Skin epidermis (tissue), 12 donors: Measurements from ENCODE around the gene ESD.

ENCODE experiments used
- H3K27ac ChIP-seq, 21 experiments: fragments of 200-600 bp; sonication (generic) in 11 of 21; one replicate each; pipeline ENCODE4 v1.5.0; 2020; ENCODE audit warnings: mild to moderate bottlenecking in 3 of 21, inconsistent platforms in 2 of 21, moderate library complexity in 2 of 21
- H3K4me3 ChIP-seq, 7 experiments: fragments of 200-600 bp; sonication (generic) in 2 of 7; one replicate each; pipeline ENCODE4 v1.5.0; 2020; ENCODE audit warnings: inconsistent platforms in 2 of 7, mild to moderate bottlenecking in 2 of 7, moderate library complexity in 1 of 7

The ESD gene

DNA sequence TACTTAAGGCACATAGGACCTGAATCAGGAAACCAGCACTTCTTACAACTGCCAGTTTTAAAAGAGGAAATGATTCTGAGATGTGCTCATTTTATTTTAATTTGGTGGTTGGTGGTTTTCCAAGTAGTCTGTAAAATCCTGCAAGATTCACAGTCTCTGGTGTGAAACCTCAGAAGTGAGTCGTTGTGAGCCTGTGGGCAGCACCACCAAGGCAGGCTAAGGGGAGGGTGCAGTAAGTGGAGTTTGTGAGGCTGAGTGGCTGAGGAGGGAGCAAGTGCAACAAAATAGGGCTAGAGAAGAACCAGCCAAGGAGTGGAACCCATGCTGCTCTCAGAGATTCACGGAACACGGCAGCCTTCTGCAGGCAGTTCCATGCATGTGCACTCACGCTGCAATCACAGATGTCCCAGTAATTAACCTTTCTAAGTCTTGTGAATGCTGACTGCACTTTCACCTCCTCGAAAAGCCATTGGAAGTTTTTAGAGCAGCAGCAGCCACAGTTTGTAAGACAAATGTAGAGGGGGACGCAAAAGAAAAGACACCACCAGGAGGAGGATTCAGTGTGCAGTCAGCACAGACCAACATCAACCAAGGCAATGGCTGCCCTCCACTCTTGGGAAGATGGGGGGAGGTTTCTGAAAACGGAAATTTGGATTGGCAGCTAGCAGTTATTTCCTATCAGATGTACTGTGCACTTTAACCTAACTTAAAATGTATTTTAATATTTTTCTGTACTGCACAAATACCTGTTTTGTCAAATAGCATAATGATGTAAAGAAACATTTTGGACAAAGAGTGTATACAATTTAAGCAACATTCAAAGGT lies 44.9 kb downstream of the ESD start:
- Histone ChIP-seq H3K4me3 (no peak overlapping the region), H3K27ac (peak overlapping the region in 1 of 21 experiments; percentile 56)

- no peak overlapping the region for H3K4me3 ChIP-seq
- H3K27ac ChIP-seq, result no peak overlapping the region
Observed at GRCh38 chr13:46749951-46750350, 47.0 kb downstream of the ESD start.

DNA sequence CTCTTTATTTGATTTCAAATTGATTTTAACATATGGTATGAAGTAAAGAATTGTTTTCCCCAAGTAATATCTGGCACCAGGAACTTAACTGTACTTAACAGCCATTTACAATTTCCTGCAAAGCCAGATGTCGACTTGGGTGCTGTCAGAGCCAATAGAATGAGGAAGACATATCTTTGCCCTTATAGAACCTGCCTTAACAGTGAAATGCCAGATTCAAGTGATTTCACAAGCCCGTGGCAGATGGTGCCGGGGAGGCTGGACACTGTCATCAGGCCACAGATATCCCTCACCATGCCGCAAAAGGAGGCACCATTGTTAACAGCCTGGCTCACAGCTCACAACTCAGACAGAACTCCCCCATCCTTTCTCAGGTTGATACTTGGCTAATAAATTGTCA lies 48.7 kb downstream of the ESD start:
- Histone ChIP-seq H3K4me3 (no peak overlapping the region), H3K27ac (no peak overlapping the region)

DNA sequence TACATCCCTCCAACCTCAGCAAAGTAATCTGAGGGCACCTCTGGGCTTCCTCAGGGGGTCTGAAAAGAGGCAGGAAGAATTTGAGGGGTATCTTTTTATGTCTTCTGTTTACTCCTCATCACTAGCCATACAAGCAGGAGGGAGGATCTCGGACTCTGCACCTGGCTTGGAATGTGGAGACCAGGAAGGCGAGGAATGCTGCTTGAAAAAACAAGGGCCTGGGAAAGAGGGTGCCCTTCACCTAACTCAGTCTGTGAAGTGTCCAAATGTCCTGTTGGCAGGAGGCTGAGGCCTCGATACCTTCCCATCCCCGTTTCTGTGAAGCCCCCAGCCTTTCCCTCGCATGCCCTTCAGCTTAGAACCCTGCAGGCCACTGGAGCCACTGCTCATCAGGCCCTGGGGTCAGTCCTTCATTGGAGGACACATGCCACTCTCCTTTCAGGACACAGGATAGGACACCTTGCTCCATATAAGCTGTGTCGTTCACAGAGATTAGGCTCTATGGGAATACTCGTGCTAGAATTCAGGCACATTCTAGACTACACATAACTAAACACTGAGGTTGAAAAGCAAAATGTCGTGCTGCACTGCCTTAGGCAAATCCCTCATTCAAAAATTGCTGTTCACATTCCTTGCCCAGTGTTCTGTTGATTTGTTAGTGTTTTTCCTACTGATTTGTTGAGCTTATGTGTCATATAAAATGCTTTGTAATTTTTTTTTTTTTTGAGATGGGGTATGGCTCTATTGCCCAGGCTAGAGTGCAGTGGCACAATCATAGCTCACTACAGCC lies 49.7 kb downstream of the ESD start:
- H3K4me3 ChIP-seq, result no peak overlapping the region
- no peak overlapping the region for H3K27ac ChIP-seq

GRCh38 chr13:46745706-46746105 lies 51.3 kb downstream of the ESD start:
- no peak overlapping the region for H3K4me3 ChIP-seq
- H3K27ac ChIP-seq, result no peak overlapping the region

DNA sequence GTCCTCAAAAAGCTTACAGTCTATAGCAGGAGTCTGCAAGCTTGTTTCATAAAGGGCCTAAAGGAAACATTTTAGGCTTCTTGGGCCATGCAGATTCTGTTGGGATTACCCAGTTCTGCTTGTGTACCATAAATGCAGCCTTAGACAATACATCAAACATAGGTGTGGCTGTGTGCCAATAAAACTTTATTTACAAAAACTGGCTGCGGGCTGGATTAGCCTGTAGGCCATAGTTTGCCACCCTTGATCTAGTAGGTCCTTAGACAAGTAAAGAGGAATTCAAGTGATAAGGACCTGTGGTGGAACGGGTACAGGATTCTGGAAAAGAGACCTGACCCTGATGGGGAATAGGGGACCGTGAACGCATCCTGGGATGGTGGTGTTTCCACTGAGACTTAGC lies 51.9 kb downstream of the ESD start:
- H3K4me3 ChIP-seq, result no peak overlapping the region
- H3K27ac ChIP-seq, result no peak overlapping the region

- H3K4me3 ChIP-seq, result no peak overlapping the region
Observed at GRCh38 chr13:46743191-46743590, 53.8 kb downstream of the ESD start.

DNA sequence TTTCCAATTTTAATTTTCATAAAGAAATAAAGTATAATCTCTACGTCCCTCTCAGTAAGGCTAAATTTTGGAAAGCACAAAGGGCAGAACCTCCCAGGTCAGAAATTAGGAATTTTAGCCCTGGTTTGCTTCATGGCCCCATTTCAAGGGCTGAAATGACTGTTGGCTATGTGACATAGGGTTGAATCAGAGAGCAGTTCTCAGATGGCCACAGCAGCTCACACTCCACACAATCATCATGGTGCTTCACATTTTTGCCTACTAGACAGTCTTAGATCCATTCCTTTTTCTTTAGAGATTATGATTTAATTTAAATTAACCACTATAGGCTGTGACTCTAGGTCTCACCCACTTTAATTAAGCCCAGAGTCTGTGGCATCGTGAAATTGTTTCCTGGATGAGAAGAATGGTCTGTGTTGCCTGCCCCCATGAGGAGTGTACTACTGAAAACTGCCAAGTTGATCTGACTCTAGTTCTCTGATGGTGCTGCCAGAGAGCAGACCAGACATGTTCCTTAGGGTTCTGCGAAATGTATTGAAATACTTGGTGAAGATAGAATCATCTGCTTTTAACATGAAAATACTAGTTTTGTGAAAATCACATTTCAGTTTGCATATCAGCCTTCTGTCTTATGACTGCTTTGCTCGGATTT lies 57.4 kb downstream of the ESD start:
- no peak overlapping the region for H3K27ac ChIP-seq
- no peak overlapping the region for H3K4me3 ChIP-seq

More at GRCh38 chr13:46743191-46743590, 53.8 kb downstream of the ESD start:
- H3K27ac ChIP-seq, result no peak overlapping the region

- Histone ChIP-seq H3K27ac (no peak overlapping the region), H3K4me3 (no peak overlapping the region)
Observed at GRCh38 chr13:46738766-46739165, 58.2 kb downstream of the ESD start.

DNA sequence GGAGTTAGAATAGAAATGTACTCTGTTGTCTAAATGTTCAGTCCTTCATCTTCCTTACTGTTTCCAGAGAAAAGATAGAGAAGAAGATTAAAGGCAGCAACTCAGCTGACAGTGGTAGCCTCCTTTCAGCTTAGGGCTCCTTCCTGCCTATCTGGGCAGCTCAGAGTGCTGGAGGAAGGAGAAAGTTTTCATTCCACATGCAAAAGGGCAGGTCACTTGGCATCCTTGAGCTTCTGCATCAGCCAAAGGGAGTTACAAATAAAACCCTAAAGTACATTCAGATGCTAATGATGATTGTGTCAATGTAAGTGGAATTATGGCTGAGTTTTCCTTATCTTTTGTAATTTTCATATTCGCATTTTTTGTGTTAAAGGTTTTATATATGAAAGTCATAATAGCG lies 58.9 kb downstream of the ESD start:
- no peak overlapping the region for H3K27ac ChIP-seq
- H3K4me3 ChIP-seq, result no peak overlapping the region

- Histone ChIP-seq H3K4me3 (no peak overlapping the region), H3K27ac (no peak overlapping the region)
Observed at GRCh38 chr13:46736541-46737310, 60.2 kb downstream of the ESD start.

GRCh38 chr13:46735425-46735824 lies 61.5 kb downstream of the ESD start:
- Histone ChIP-seq H3K27ac (no peak overlapping the region), H3K4me3 (no peak overlapping the region)

DNA sequence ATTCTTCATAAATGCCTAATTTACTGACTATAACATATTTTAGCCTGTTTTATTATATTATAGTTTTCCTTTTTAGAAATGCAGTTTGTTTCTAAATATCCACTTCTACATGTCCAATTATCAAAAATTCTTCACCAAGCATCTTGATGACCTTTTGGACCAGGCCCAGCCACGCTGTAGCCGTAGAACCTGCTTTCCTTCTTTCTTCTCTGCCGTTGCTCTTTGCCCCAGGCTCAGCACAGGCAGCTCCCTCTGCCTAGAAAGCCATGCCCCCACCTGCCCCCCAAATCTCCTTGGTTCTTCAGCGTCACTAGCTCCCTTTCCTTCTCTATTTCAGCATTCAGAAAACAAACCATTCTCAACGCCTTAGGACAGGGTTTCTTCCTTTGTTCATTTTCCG lies 65.4 kb downstream of the ESD start:
- Histone ChIP-seq H3K4me3 (no peak overlapping the region), H3K27ac (no peak overlapping the region)

DNA sequence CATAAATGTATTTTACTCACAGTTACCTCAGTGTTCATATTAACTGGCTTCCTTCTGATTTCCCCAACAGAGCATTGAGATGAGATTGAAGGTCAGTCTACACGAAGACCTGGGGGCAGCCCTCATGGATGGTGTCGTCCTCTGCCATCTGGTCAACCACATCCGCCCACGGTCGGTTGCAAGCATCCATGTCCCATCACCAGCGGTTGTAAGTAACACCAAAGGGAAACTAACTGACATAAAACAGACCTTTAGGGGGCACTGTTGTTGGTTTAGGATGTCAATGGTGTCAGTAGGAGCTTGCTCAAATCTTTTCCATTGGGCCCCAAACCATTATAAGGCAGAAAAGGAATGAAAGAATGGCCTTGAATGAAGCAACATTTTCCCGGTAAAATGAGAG lies 68.2 kb downstream of the ESD start:
- Histone ChIP-seq H3K4me3 (no peak overlapping the region), H3K27ac (no peak overlapping the region)

- Histone ChIP-seq H3K27ac (no peak overlapping the region), H3K4me3 (no peak overlapping the region)
Observed at GRCh38 chr13:46726347-46726746, 70.6 kb downstream of the ESD start.
